Measurements from ENCODE around the gene AFF3.

The AFF3 gene

GRCh38 chr2:99618579-99619097, 523.8 kb downstream of the AFF3 start:
- no peak for DNase-seq

GRCh38 chr2:99617811-99618210, 524.6 kb downstream of the AFF3 start:
- no peak for DNase-seq

GRCh38 chr2:99615247-99615771, 527.1 kb downstream of the AFF3 start:
- DNase-seq = no peak

- no peak for DNase-seq
Observed at GRCh38 chr2:99613980-99614379, 528.4 kb downstream of the AFF3 start.

GRCh38 chr2:99611786-99612185, 530.6 kb downstream of the AFF3 start:
- no peak for DNase-seq

GRCh38 chr2:99611034-99611433, 531.4 kb downstream of the AFF3 start:
- no peak for DNase-seq

GRCh38 chr2:99609851-99610381, 532.5 kb downstream of the AFF3 start:
- no peak for DNase-seq

- no peak for DNase-seq
Observed at GRCh38 chr2:99608861-99609260, 533.5 kb downstream of the AFF3 start.

- no peak for DNase-seq
Observed at GRCh38 chr2:99607861-99608491, 534.4 kb downstream of the AFF3 start.

GRCh38 chr2:99607454-99607853, 534.9 kb downstream of the AFF3 start:
- no peak for DNase-seq

GRCh38 chr2:99605036-99605435, 537.4 kb downstream of the AFF3 start:
- DNase-seq = no peak

GRCh38 chr2:99602476-99602875, 539.9 kb downstream of the AFF3 start:
- no peak for DNase-seq

- no peak for DNase-seq
Observed at GRCh38 chr2:99600981-99601651, 541.3 kb downstream of the AFF3 start.

- no peak for DNase-seq
Observed at GRCh38 chr2:99598441-99598840, 543.9 kb downstream of the AFF3 start.

- DNase-seq = no peak
Observed at GRCh38 chr2:99597616-99598015, 544.8 kb downstream of the AFF3 start.

- no peak for DNase-seq
Observed at GRCh38 chr2:99595373-99595772, 547.0 kb downstream of the AFF3 start.

- no peak for DNase-seq
Observed at GRCh38 chr2:99593692-99594427, 548.5 kb downstream of the AFF3 start.

- DNase-seq = no peak
Observed at GRCh38 chr2:99576775-99577174, 565.6 kb downstream of the AFF3 start.

GRCh38 chr2:99573634-99574251, 568.6 kb downstream of the AFF3 start:
- DNase-seq = no peak

- DNase-seq = no peak
Observed at GRCh38 chr2:99572373-99573164, 569.8 kb downstream of the AFF3 start.

GRCh38 chr2:99571954-99572353, 570.4 kb downstream of the AFF3 start:
- no peak for DNase-seq

- DNase-seq = no peak
Observed at GRCh38 chr2:99571533-99571932, 570.9 kb downstream of the AFF3 start.

All from SHP77 treated with DMSO at 0.1 percent for 48 hours (cell line).